ENCODE results near the gene INPP5F. TPM values are rescaled to one million over a fixed set of nuclear protein-coding genes. Genes with fewer than 3 reads are reported as not detected.

Gene INPP5F
- total RNA-seq, 1 donor from 2014 or later = 4.9 TPM

- Histone ChIP-seq H3K36me3 (peaks cover 52% of the 10 kb centered on the region), H3K9me3 (replicated peaks) (no peaks in the 10 kb centered on the region)
These were observed 132.2 kb downstream of the INPP5F start for GRCh38 chr10:119858063-119858462.

GRCh38 chr10:119859420-119860258 lies 133.8 kb downstream of the INPP5F start:
- H3K27ac ChIP-seq (replicated peaks) = no peak overlapping the region
- H3K27me3 ChIP-seq (ENCODE audit: low read depth) = no peaks in the 10 kb centered on the region
- intact Hi-C loops (cut with micrococcal nuclease) = loop anchor here (5.0 to 10.0 kb wide), 2 partner anchors 107 to 175 kb away; no protein-coding TSS in a partner anchor
- peaks cover 40% of the 10 kb centered on the region for H3K36me3 ChIP-seq
- H3K4me1 ChIP-seq = peaks cover 7% of the 10 kb centered on the region
- peaks cover 4% of the 10 kb centered on the region for H3K9me3 ChIP-seq (replicated peaks)
- H3K4me3 ChIP-seq = no peak overlapping the region
- no peak for DNase-seq
- peak; percentile 75 for TF ChIP-seq CTCF (IDR thresholded peaks at IDR 0.05; ENCODE audit: borderline replicate concordance)

More at GRCh38 chr10:119858063-119858462, 132.2 kb downstream of the INPP5F start:
- Histone ChIP-seq H3K27me3 (ENCODE audit: low read depth) (no peaks in the 10 kb centered on the region), H3K27ac (replicated peaks) (no peak overlapping the region), H3K4me3 (no peak overlapping the region), H3K4me1 (peaks cover 7% of the 10 kb centered on the region)
- no peak for DNase-seq
- TF ChIP-seq CTCF (IDR thresholded peaks at IDR 0.05; ENCODE audit: borderline replicate concordance) = no peak
- intact Hi-C loops (cut with micrococcal nuclease) = loop anchor here (5.0 to 10.0 kb wide), 2 partner anchors 106 to 173 kb away; no protein-coding TSS in a partner anchor

- TF ChIP-seq CTCF (IDR thresholded peaks at IDR 0.05; ENCODE audit: borderline replicate concordance) = no peak
- peaks cover 4% of the 10 kb centered on the region for H3K9me3 ChIP-seq (replicated peaks)
- no peak overlapping the region for H3K4me3 ChIP-seq
- peaks cover 26% of the 10 kb centered on the region for H3K36me3 ChIP-seq
- no peak for DNase-seq
- peaks cover 7% of the 10 kb centered on the region for H3K4me1 ChIP-seq
- H3K27ac ChIP-seq (replicated peaks) = no peak overlapping the region
- H3K27me3 ChIP-seq (ENCODE audit: low read depth) = no peaks in the 10 kb centered on the region
- intact Hi-C loops (cut with micrococcal nuclease) = no loop called here
These were observed 135.2 kb downstream of the INPP5F start for GRCh38 chr10:119860866-119861607.

- no peak for DNase-seq
- no peak for TF ChIP-seq CTCF (IDR thresholded peaks at IDR 0.05; ENCODE audit: borderline replicate concordance)
- Histone ChIP-seq H3K27ac (replicated peaks) (no peak overlapping the region), H3K27me3 (ENCODE audit: low read depth) (no peaks in the 10 kb centered on the region), H3K4me1 (peaks cover 7% of the 10 kb centered on the region), H3K4me3 (no peak overlapping the region), H3K9me3 (replicated peaks) (peaks cover 4% of the 10 kb centered on the region), H3K36me3 (peaks cover 13% of the 10 kb centered on the region)
- intact Hi-C loops (cut with micrococcal nuclease) = no loop called here
These were observed 136.7 kb downstream of the INPP5F start for GRCh38 chr10:119862524-119862923.

- H3K27ac ChIP-seq (replicated peaks) = no peak overlapping the region
- no peak for TF ChIP-seq CTCF (IDR thresholded peaks at IDR 0.05; ENCODE audit: borderline replicate concordance)
- H3K4me3 ChIP-seq = no peak overlapping the region
- intact Hi-C loops (cut with micrococcal nuclease) = no loop called here
- H3K4me1 ChIP-seq = peaks cover 16% of the 10 kb centered on the region
- no peaks in the 10 kb centered on the region for H3K27me3 ChIP-seq (ENCODE audit: low read depth)
- DNase-seq = no peak
- H3K9me3 ChIP-seq (replicated peaks) = peaks cover 4% of the 10 kb centered on the region
- H3K36me3 ChIP-seq = no peaks in the 10 kb centered on the region
These were observed 138.2 kb downstream of the INPP5F start for GRCh38 chr10:119863951-119864565.
